ENCODE data around the gene SMCO3.
A peak's percentile ranks its signal among the peaks of the same experiment; 100 is the strongest.
"Not testable (repeated sequence)": the region's sequence is repeated elsewhere in the genome, so short reads cannot be mapped to it uniquely, and the experiment has no call there.

SMCO3 gene

DNA sequence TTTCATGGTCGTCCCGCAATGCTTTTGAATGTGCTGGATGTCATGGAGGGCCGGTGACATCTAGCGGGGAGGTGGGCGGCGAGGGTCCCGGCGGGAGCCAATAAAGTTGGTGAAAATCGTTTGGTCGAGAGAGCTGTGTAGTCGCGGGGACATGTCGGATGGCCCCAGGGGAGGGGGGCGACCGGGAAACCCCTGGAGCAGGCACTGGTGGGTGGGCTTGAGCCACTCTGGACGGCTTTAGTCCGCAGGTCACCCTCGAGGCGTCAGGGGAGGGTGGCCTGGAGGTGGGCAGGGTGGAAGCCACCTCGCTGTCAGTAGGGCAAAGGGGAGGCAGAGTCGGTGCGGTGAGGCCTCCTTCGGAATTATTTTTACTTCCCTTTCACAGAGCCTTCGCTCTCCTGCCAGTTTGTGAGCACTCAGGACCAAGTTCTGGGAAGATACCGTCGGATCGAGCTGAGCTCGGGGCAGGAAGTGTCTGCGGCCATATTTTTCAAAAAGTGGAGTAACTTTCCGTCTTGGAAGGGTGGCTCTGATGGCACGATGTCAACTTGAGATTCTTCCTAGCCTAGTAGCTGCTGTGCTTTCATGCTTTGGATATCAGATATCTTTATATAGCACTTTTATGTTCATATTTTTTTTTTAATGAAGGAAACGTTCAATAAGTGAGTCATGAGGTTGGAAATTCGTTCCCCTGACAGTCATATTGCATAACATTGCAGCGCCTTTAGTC lies 38.9 kb downstream of the SMCO3 start:
- peak in 5 of 56 donors; percentile 4 to 37 (median 32) for DNase-seq

DNA sequence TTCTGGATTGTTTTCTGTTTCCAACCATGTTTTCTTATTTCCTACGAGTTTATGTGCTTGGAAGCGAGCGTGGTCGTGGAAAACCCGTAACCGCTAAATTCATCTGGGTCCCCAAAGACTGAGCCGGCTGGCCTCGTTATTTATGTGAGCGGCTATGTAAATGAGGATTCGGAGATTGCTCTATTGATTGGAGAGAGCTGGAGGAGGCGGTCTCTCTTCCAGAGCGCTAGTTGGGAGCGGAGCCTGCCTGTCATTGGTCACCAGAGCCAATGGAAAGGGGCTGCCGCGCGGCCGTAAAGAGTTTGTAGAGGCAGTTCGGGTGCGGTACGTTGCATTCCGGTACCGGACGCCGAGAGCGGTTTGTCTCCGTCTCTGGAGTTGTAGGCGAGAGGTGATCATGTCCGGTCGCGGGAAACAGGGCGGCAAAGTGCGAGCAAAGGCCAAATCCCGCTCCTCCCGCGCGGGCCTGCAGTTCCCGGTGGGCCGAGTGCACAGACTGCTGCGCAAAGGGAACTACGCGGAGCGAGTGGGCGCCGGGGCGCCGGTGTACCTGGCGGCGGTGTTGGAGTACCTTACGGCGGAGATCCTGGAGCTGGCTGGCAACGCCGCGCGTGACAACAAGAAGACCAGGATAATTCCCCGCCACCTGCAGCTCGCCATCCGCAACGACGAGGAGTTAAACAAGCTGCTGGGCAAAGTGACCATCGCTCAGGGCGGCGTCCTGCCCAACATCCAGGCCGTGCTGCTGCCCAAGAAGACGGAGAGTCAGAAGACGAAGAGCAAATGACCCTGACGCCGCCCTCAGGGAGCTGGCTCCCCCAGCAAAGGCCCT lies 39.7 kb downstream of the SMCO3 start:
- DNase-seq = peak in 55 of 56 donors; percentile 49 to 95 (median 87)

DNA sequence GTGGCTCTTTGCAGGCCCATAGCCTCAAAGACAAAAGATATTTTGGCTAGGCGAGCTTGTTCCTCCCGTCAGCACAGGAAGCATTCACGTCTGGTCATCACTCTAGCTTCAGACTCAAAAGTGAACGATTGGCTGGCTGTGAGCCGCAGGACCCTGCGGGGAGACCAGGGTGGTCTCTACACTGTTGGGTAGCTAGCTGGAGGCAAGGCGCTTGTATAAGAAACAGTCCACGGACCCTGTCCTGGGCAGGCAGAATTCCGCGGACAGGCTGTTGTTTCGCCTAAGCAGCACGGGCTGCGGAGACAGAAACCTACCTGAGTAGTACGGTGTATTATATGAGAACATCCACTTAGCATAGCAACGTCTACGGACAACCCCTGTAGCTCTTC lies 40.3 kb downstream of the SMCO3 start:
- DNase-seq = peak in 2 of 56 donors; percentile 49 to 56

DNA sequence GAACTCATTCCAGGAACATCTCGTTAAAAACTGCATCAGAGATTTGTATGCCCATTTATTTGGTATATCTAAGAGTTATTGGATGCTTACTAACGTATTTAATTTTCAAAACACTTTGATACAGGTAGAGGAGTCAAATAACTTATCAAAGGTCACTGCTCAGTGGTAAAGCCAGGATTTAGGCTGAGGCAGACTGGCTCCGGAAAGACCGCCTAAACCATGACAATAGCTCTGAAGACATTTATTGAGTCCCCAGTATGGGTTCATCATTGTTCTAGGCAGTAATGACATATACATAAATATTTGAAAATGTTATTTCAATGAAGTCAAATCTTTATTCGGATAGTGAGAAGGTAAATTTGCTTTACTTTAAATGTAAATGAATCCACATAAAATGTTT lies 41.0 kb downstream of the SMCO3 start:
- DNase-seq = no peak

DNA sequence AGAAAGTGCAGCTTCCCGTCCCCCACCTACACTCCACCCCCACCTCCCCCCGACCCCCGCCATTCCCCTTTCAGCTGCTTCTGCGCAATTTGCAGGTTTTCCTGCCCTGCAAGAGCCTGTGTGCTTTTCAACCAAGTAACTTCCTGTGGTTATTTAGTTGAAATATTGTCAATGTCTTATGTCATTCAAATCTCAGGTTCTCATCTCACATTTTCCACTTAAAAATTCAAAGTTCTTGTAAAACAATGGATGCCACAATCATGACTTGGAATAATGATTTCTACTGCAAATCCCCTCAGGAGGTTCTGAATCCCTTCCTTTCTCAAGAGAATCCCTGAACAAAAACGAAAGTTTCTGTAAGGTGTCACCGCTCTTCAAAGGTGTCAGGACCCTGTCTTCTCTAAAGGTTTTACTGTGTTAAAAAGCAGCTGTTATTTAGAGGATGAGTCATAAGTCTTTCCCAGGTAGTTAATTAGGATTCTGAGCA lies 42.3 kb downstream of the SMCO3 start:
- no peak for DNase-seq

DNA sequence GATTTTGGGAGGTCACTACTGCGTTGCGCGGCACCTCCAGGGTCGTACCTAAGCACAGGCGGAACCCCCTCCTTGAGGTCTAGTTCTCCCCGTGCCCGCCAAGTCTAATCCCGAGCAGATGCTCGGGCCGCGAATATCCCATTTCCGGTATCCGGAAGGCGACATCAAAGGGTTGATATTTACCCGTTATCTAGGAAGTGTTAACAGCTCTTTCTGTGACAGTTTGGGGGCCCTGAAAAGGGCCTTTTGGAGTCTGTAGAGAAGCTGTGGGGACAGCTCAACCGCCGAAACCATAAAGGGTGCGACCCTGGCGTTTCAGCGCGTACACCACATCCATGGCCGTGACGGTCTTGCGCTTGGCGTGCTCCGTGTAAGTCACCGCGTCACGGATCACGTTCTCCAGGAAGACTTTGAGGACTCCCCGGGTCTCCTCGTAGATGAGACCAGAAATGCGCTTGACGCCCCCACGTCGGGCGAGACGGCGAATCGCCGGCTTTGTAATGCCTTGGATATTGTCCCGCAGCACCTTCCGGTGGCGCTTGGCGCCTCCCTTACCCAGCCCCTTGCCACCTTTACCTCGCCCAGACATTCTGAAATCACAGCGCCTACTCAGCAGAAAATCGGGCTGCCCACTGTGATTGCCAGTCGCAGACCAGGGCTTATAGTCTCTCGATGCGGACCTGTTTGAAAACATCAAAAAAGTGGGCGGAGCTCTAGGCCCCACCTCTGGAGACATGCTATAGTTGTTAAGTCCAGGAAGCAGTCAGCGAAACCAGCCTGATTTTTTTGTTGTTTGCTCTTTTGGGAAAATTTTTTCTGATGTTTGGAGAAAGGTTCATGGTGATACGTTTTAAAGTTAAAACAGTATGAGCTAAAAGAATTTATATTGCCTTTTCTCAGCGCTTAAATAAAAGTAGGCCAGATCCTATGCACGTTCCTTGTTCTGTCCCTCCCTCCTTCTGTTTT lies 43.2 kb downstream of the SMCO3 start:
- DNase-seq = peak; percentile 16 to 93 (median 78)

DNA sequence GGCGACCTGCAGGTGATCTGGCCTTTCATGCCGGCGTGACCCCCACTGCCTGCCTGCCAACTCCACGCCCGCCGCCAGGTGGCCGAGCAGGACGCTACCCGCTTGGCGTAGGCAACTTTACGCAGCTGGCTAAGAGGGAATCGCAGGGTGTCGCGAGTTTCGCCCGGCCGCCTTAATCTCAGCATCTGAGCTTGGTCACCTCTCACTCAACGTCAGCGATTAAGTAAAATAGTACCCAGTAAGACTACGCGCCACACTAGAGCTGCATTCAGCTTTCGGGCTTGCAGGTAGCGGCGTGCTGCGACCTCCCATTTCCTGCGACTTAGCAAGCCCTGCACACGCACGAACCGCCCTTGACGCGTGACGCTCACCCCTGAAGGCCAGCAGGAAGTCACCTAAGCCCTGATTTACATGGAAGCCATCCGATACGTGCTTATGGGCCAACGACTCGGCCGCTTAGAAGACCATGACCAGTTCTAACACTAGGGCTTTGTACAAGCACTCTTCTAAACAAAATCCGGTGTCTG lies 44.0 kb downstream of the SMCO3 start:
- DNase-seq = peak in 49 of 56 donors; percentile 11 to 71 (median 48)

DNA sequence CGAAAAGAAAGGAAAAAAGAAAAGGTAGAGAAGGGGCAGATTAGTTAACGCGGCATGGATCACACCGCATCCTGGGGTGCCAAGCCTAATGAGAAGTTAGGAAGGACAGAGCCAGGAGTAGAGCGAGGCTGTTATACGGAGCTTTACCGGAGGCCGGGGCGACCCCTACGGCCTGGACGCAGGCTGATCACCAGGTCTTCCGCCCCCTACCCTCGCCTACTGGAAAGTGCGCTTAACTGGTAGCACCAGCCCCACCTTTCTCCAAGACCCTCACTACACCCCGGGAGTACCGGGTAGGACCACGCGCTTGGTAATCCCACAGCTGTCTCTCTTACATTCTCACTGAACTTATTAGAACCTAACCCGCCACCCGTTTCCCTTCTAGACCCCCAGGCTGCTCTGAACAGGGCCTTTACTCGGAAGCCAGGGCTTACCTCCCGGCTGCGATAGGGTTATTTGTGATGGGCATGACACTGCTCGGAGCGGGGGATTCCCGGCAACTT lies 44.5 kb downstream of the SMCO3 start:
- DNase-seq = peak in 7 of 56 donors; percentile 8 to 44 (median 36)

DNA sequence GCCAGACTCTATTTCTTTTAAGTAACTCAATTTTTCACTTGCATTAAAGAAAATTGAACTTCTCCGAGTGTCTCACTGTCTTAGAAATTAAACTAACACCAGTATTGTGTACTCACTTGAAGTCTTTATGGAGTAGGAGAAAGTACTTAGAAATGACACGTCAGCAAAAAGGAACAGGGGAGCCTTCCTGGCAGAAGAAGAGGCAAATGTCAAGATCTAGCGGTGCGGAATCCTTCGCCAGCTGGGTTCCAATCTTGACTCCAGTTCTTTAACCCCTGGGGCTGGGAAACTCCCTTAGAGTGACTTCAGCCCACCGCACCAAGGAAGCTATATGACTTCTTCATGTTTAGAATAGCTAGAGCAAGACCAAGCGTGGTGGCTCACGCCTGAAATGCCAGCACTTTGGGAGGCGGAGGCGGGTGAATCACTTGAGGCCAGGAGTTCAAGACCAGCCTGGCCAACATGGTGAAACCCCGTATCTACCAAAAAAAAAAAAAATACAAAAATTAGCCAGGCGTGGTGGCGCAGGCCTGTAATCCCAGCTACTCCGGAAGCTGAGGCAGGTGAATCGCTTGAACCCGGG lies 45.1 kb downstream of the SMCO3 start:
- DNase-seq = no peak

DNA sequence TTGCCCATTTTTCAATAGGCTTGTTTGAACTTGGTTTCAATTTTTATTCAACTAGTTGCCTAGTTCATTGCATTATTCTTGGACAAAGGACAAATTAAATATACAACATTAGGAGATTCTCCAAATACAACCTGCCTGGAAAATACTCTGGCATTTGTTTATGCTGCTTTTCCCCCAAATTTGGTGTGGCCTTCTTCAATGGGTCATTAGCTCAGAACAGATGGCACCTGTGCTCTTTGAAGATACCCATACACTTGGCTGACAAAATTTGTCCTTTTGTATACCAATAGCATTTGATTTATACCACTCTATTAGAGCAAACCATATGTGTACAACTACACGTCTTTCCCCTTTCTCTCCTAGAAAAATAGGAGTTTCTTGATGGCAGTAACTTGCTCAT lies 46.4 kb downstream of the SMCO3 start:
- DNase-seq = no peak

DNA sequence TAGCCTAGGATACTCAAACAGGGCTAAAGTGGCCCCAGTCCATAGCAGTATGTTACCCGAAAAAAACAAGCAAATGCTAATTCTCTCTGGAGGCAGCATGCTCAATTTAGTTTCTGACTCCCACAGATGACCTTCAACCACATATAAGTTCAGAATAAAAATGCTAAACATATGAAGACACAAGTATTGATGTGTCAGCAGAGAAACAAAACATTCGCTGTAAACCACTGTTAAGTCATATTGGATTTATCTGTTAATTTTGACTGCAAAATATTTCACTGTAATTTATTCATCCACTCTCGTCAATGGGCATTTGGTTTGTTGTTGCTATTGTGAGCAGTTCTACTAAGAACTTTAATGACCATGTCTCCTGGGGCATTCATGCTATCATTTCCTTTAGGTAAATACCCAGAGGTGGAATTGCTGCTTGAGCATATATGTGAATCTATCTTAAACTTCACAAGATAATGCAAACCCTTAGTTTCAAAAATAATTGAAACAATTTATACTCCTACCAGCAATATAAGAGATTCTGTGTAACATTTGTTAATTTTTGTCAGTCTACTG lies 47.2 kb downstream of the SMCO3 start:
- DNase-seq = no peak

DNA sequence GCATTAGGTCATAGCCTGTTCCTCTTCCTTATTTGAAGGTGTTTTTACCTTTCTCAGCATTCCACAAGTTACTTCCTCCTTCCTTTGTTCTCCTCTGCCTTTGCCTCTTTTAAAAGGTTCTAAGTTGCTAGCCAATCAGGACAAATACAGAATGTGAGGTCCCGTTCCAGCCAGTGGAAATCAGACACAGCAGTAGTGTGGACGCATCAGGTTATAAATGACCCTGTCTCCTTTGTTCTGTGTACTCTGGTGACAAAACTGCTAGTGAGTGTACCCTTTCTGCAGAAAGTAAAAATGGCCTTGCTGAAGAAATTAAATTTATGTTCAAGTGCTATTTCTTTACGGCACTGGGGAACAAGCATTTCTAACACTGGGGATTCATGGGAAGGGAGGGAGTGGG lies 48.0 kb downstream of the SMCO3 start:
- not testable (repeated sequence) for DNase-seq

DNA sequence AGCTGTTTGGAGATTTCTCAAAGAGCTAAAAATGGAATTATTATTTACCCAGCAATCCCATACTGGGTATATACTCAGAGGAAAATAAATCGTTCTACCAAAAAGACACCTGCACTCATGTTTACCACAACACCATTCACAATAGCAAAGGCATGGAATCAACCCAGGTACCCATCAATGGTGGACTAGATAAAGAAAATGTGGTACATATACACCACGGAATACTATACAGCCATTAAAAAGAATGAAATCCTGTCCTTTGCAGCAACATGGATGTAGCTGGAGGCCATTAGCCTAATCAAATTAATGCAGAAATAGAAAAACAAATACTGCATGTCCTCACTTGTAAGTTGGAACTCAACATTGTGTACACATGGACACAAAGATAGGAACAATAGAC lies 48.6 kb downstream of the SMCO3 start:
- DNase-seq = no peak

DNA sequence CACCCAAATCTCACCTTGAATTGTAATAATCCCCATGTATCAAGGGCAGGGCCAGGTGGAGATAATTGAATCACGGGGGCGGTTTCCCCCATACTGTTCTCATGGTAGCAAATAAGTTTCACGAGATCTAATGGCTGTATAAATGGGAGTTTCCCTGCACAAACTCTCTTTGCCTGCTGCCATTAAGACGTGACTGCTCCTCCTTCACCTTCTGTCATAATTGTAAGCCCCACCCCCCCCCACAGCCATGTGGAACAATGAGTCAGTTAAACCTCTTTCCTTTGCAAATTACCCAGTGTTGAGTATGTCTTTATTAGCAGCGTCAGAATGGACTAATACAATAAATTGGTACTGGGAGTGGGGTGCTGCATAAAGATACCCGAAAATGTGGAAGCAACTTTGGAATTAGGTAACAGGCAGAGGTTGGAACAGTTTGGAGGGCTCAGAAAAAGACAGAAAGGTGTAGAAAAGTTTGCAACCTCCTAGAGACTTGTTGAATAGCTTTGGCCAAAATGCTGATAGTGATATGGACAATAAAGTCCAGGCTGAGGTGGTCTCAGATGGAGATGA lies 54.2 kb downstream of the SMCO3 start:
- not testable (repeated sequence) for DNase-seq

DNA sequence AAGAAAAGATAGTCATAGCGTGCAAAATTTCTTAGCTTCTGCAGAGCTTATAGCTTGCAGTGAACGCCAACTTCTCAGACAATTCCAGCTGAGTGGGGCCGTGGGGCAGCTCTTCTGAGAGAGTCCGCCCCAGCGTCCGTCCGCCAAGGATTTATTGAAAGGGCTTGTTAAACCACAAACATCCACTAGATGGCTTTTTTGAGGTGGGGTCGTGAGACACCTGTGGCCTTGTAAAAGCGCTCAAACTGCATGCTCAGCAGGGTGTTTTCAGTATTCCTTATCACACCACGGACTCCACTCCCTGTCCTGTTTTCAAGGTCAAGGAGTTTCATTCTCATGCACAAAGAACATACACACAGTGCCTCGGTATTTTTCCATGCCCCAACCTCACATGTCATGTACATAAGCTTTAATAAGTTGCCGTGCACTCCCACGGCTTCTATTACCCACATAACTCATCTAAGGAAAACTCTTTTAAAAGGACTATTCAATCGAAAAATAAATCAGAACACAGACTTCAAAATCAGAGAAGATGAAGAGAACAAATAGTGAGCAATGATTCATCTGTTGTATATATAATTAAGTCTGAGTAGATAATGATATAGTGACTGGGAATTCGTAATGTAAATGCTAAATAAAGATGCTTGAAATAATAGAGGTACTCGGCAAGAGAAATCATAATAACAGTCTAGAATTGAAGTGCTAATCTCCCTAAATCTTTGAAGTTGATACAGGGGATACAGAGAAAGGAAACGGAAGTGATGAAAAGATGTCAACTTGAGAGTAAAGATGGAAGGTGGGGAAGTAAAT lies 57.4 kb downstream of the SMCO3 start:
- DNase-seq = no peak
